ENCODE measurements around the gene PTPN23. TPM values are rescaled to one million over a fixed set of nuclear protein-coding genes. Genes with fewer than 3 reads are reported as not detected.
"Not testable (repeated sequence)": the region's sequence is repeated elsewhere in the genome, so short reads cannot be mapped to it uniquely, and the experiment has no call there.

PTPN23 gene
- total RNA-seq, 2 experiments from 2014 or later, result 30.1 to 34.5 TPM

GRCh38 chr3:47365213-47366153 is 15.3 kb upstream of the PTPN23 start:
- CTCF ChIA-PET, result no interaction called here
- POLR2A ChIA-PET, result no interaction called here

- CTCF ChIA-PET, result no interaction called here
- POLR2A ChIA-PET, result no interaction called here
Observed at GRCh38 chr3:47366833-47367232, 14.0 kb upstream of the PTPN23 start.

DNA sequence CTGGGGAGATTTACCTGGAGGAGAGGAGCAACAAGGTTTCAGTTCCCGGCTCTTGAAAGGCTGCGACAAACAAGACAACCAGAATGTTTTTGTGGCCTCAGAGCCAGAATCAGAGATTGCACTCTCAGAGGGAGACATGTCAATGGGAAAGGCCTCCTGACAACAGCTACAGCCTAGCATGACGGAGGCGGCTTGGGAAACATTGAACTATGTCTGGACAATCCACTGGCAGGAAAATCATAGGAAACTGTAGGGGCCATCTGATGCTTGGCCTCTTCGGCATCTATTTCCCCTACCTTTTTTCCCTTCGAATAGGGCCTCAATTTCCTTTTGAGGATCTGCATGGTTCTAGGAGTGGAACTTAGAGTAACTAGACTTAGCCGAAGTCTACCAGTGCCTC is 13.2 kb upstream of the PTPN23 start:
- CTCF ChIA-PET, result no interaction called here
- POLR2A ChIA-PET, result no interaction called here

DNA sequence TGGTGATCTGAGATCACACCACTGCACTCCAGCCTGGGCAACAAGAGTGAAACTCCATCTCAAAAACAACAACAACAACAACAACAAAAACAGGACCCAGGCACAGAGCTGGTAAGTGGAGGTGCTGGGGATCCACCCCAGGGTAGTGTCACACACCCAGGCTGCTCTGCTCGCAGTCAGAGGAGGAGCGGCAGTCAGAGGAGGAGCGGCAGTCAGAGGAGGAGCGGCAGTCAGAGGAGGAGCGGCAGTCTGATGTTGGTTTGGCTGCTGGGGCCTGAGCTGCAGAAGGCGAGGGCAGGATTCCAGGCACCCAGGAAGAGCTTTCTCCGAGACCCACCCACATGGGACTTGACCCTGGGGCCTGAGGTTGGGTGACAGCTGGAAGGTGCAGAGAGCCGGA is 10.8 kb upstream of the PTPN23 start:
- POLR2A ChIA-PET, result not testable (repeated sequence)
- CTCF ChIA-PET, result interaction anchor here (0.6 kb wide), 1 partner anchor 21 kb away, joined by 4 read pairs; no protein-coding TSS in a partner anchor

- CTCF ChIA-PET, result no interaction called here
Observed at GRCh38 chr3:47370887-47371697, 9.7 kb upstream of the PTPN23 start.

GRCh38 chr3:47374587-47374986 is 6.2 kb upstream of the PTPN23 start:
- CTCF ChIA-PET, result no interaction called here
- POLR2A ChIA-PET, result no interaction called here

More at GRCh38 chr3:47370887-47371697, 9.7 kb upstream of the PTPN23 start:
- POLR2A ChIA-PET, result interaction anchor here (0.5 kb wide), 1 partner anchor 13 kb away, joined by 3 read pairs; no protein-coding TSS in a partner anchor

- ChIA-PET POLR2A (no interaction called here), CTCF (no interaction called here)
Observed at GRCh38 chr3:47376393-47376792, 4.4 kb upstream of the PTPN23 start.

DNA sequence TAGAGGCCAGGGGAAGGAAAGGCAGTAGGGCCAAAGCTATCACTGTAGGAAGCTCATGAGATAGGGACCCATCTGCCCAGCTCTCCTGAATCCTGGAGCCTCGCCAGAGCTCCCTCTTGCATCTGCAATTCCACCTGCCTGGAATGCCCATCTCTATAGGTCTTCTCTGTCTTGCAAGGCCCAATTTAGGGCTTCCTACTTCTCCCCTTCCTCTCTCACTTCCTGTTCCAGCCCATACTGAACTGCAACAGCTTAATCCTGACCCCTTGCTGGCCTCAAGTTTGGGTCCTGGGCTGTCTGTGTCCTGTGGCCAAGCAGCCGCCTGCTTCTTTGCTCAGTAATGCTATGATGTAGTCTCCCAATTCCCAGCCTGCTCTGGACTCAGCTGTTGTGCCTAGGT is 3.6 kb upstream of the PTPN23 start:
- ChIA-PET POLR2A (no interaction called here), CTCF (no interaction called here)

GRCh38 chr3:47378869-47379268 is 2.0 kb upstream of the PTPN23 start:
- ChIA-PET CTCF (no interaction called here), POLR2A (no interaction called here)

GRCh38 chr3:47379411-47379899 is 1.4 kb upstream of the PTPN23 start:
- CTCF ChIA-PET, result no interaction called here
- POLR2A ChIA-PET, result interaction anchor here (2.7 kb wide), 1 partner anchor 215 kb away, joined by 14 read pairs; the partner anchor contains the start of gene SETD2

- POLR2A ChIA-PET, result interaction anchor here (0.9 to 2.7 kb wide), 4 partner anchors 17 to 216 kb away, joined by 3 to 14 read pairs (median 3); partner anchors contain the start of genes SCAP and SETD2
- CTCF ChIA-PET, result interaction anchor here (0.7 to 1.1 kb wide), 2 partner anchors 95 to 313 kb away, joined by 3 read pairs; no protein-coding TSS in a partner anchor
Observed at GRCh38 chr3:47380026-47380600, 708 bp upstream of the PTPN23 start.

- ChIA-PET POLR2A (interaction anchor here (1.3 to 2.7 kb wide), 2 partner anchors 18 to 217 kb away, joined by 3 to 14 read pairs; partner anchors contain the start of gene SETD2), CTCF (interaction anchor here (0.5 to 1.9 kb wide), 4 partner anchors 32 to 94 kb away, joined by 3 to 7 read pairs (median 4); no protein-coding TSS in a partner anchor)
Observed at GRCh38 chr3:47381317-47382157, 716 bp downstream of the PTPN23 start.

DNA sequence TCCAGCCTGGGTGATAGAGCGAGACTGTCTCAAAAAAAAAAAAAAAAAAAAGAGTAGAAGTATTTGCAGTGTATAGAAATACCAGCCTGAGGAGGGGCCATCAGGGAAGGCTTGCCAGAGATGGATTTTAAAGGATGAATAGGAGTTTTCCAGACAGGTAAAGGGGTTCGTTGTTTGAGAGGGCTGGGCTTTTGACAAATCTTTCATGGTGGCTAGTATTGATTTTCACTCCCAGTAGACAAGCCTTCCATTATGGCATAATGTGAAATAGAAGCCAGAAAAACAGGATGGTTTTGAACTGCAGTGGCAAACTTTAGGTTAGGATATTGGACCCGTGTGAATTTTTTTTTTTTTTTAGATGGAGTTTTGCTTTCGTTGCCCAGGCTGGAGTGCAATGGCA is 3.6 kb downstream of the PTPN23 start:
- ChIA-PET CTCF (no interaction called here), POLR2A (no interaction called here)

DNA sequence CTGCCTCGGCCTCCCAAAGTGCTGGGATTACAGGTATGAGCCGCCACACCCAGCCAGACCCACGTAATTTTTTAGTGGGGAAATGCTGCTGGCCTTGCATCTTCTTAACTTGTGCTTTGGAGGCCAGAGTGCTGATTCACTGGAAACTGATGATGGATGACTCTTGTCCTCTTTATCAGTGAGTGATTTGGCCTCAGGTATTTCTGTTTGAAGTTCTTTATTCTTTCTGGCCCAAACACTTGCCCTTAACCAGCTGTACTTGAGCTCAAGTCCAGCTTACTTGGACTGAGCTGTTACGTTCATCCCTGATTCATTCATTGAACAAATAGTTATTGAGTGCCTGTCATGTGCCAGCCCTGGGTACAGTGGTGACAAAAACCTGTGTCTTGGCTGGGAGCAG is 4.2 kb downstream of the PTPN23 start:
- ChIA-PET CTCF (no interaction called here), POLR2A (no interaction called here)

- POLR2A ChIA-PET, result no interaction called here
- CTCF ChIA-PET, result no interaction called here
Observed at GRCh38 chr3:47385796-47386195, 5.0 kb downstream of the PTPN23 start.

GRCh38 chr3:47392933-47393332 is 12.1 kb downstream of the PTPN23 start:
- CTCF ChIA-PET, result no interaction called here
- POLR2A ChIA-PET, result no interaction called here

DNA sequence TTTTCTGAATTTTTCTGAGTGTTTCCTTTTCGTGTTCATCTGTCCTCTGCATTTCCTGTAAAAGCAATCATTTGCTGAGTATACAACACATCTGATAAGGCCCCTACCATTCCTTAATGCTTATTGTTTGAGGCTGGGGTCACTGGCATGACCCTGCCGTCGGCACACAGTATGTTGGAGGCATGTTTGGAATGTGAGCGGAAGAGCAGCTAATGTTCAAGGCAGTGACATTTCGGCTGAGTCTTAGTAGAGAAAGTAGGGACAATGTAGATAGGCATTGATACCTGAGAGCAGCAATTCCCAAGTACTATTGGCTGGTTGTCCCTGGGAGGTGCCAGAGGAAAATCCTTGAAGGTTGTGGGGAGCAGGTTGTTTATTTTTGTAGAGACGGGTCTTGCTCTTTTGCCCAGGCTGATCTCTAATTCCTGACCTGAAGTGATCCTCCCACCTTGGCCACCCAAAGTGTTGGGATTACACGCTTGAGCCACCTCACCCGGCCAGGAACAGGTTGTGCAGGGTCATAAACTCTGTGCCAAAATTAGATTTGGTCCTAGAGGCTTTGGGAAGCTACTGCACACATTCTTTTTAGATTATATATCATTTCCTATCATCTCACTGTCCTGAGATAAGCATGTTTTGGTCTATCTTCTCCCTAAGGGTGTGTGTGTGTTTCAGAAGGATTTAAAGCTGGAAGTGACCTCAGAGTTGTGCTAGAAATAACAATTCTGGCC is 13.5 kb downstream of the PTPN23 start:
- CTCF ChIA-PET, result interaction anchor here (0.9 kb wide), 1 partner anchor 26 kb away, joined by 3 read pairs; no protein-coding TSS in a partner anchor

GRCh38 chr3:47394881-47395280 is 14.1 kb downstream of the PTPN23 start:
- CTCF ChIA-PET, result interaction anchor here (0.9 kb wide), 1 partner anchor 26 kb away, joined by 3 read pairs; no protein-coding TSS in a partner anchor
- POLR2A ChIA-PET, result no interaction called here

More for the DNA sequence above, 13.5 kb downstream of the PTPN23 start:
- POLR2A ChIA-PET, result no interaction called here

Measured in activated CD8-positive, alpha-beta memory T cell treated with anti-CD3 and anti-CD28 coated beads for 36 hours (primary cell).